ENCODE data around the gene CAMLG. TPM values are rescaled to one million over a fixed set of nuclear protein-coding genes. Genes with fewer than 3 reads are reported as not detected.

CAMLG gene
- total RNA-seq, result 22.7 and 46.4 TPM in 2 replicates

GRCh38 chr5:134738133-134738962, at the start of gene CAMLG:
TSS of gene CAMLG (plus strand) at chr5:134738548. CDS start at chr5:134738621, 73 bp downstream.

GRCh38 chr5:134758504-134759341, 20.4 kb downstream of the CAMLG start, which contains the start of gene DDX46:
TSS of gene DDX46 (plus strand) at chr5:134758779. CDS start at chr5:134758939, 160 bp downstream.

Other genes starting within 250 kb of the CAMLG start
- 54.9 and 75.7 TPM in 2 replicates for gene JADE2, start 212.9 kb upstream of the CAMLG start, total RNA-seq
- 35.4 and 38.7 TPM in 2 replicates for gene SAR1B, start 105.7 kb upstream of the CAMLG start, total RNA-seq
- 21.8 and 34.0 TPM in 2 replicates for gene SEC24A, start 89.8 kb upstream of the CAMLG start, total RNA-seq
- 13.9 and 15.3 TPM in 2 replicates for gene DDX46, start 20.2 kb downstream of the CAMLG start, total RNA-seq
- gene C5orf24, start 107.4 kb downstream of the CAMLG start, total RNA-seq, result 31.6 and 40.5 TPM in 2 replicates
- 83.1 and 175 TPM in 2 replicates for gene TXNDC15, start 135.8 kb downstream of the CAMLG start, total RNA-seq
- 2.3 and 3.6 TPM in 2 replicates for gene PCBD2, start 166.6 kb downstream of the CAMLG start, total RNA-seq
- not detected in 2 replicates for gene CATSPER3, start 229.4 kb downstream of the CAMLG start, total RNA-seq

Data from cardiac atrium fibroblast (primary cell).